Measurements from ENCODE around the gene SFXN2.

Gene SFXN2

GRCh38 chr10:102668326-102669107 is 45.9 kb upstream of the SFXN2 start:
- H4K20me1 ChIP-seq (ENCODE audit: insufficient read depth, low read length, poor library complexity, severe bottlenecking) = no peaks in the 10 kb centered on the region
- H3K27me3 ChIP-seq (ENCODE audit: insufficient read depth, low read length, poor library complexity, severe bottlenecking) = no peaks in the 10 kb centered on the region
- no peak overlapping the region for H3K4me2 ChIP-seq (ENCODE audit: low read depth, low read length, poor library complexity, severe bottlenecking)
- no peak overlapping the region for H2AFZ ChIP-seq (ENCODE audit: low read length)
- H3K9ac ChIP-seq (ENCODE audit: low read depth, low read length, poor library complexity, severe bottlenecking) = peak overlapping the region; percentile 31
- no peak for TF ChIP-seq CTCF (conservative IDR thresholded peaks at IDR 0.05; ENCODE audit: low read length)
- no peak for TF ChIP-seq EZH2phosphoT487 (IDR thresholded peaks at IDR 0.05; ENCODE audit: borderline replicate concordance)
- H3K36me3 ChIP-seq (ENCODE audit: insufficient read depth, low read length) = no peaks in the 10 kb centered on the region
- peaks cover 44% of the 10 kb centered on the region for H3K4me1 ChIP-seq (ENCODE audit: insufficient read depth, low read length, poor library complexity, severe bottlenecking)
- H3K4me3 ChIP-seq (ENCODE audit: low read length, poor library complexity, severe bottlenecking) = no peak overlapping the region
- H3F3A ChIP-seq (ENCODE audit: low read depth) = no peaks in the 10 kb centered on the region
- H3K9me2 ChIP-seq (replicated peaks; ENCODE audit: low read depth, low read length) = no peaks in the 10 kb centered on the region
- H3K9me3 ChIP-seq (ENCODE audit: insufficient read depth, low read depth, low read length) = no peaks in the 10 kb centered on the region
- H3K79me2 ChIP-seq (ENCODE audit: insufficient read depth, low read length) = no peaks in the 10 kb centered on the region

GRCh38 chr10:102669206-102670064 is 45.0 kb upstream of the SFXN2 start:
- no peak overlapping the region for H2AFZ ChIP-seq (ENCODE audit: low read length)
- no peaks in the 10 kb centered on the region for H3K9me2 ChIP-seq (replicated peaks; ENCODE audit: low read depth, low read length)

More at GRCh38 chr10:102669206-102670064, 45.0 kb upstream of the SFXN2 start:
- Histone ChIP-seq H3F3A (ENCODE audit: low read depth) (no peaks in the 10 kb centered on the region), H3K4me2 (ENCODE audit: low read depth, low read length, poor library complexity, severe bottlenecking) (no peak overlapping the region), H3K4me3 (ENCODE audit: low read length, poor library complexity, severe bottlenecking) (no peak overlapping the region), H3K9me3 (ENCODE audit: insufficient read depth, low read depth, low read length) (no peaks in the 10 kb centered on the region), H4K20me1 (ENCODE audit: insufficient read depth, low read length, poor library complexity, severe bottlenecking) (no peaks in the 10 kb centered on the region), H3K27me3 (ENCODE audit: insufficient read depth, low read length, poor library complexity, severe bottlenecking) (no peaks in the 10 kb centered on the region), H3K79me2 (ENCODE audit: insufficient read depth, low read length) (no peaks in the 10 kb centered on the region), H3K4me1 (ENCODE audit: insufficient read depth, low read length, poor library complexity, severe bottlenecking) (peaks cover 54% of the 10 kb centered on the region), H3K36me3 (ENCODE audit: insufficient read depth, low read length) (no peaks in the 10 kb centered on the region), H3K9ac (ENCODE audit: low read depth, low read length, poor library complexity, severe bottlenecking) (peak overlapping the region; percentile 62)
- no peak for TF ChIP-seq EZH2phosphoT487 (IDR thresholded peaks at IDR 0.05; ENCODE audit: borderline replicate concordance)
- peak; percentile 88 for TF ChIP-seq CTCF (conservative IDR thresholded peaks at IDR 0.05; ENCODE audit: low read length)
